ENCODE results near the gene DLX3. TPM values are rescaled to one million over a fixed set of nuclear protein-coding genes. Genes with fewer than 3 reads are reported as not detected.

The DLX3 gene
- total RNA-seq, 2 donors from 2014 or later = 0.12 TPM; not detected in 1

- no peak for TF ChIP-seq CTCF (IDR thresholded peaks at IDR 0.05)
- Histone ChIP-seq H3K9me3 (no peaks in the 10 kb centered on the region), H3K4me1 (peaks cover 0 to 38% of the 10 kb centered on the region in 2 donors), H3K36me3 (no peaks in the 10 kb centered on the region), H3K27ac (no peak overlapping the region), H3K4me3 (peak overlapping the region; percentile 28 to 50), H3K27me3 (peaks cover 9 to 22% of the 10 kb centered on the region in 2 donors)
- no peak for DNase-seq (ENCODE audit: low spot score)
Measured at GRCh38 chr17:49992933-49993422, 2.0 kb downstream of the DLX3 start.

GRCh38 chr17:49992191-49992932, 2.7 kb downstream of the DLX3 start:
- Histone ChIP-seq H3K9me3 (no peaks in the 10 kb centered on the region), H3K27ac (no peak overlapping the region), H3K27me3 (peaks cover 9 to 22% of the 10 kb centered on the region in 2 donors), H3K4me3 (no peak overlapping the region), H3K36me3 (no peaks in the 10 kb centered on the region), H3K4me1 (peaks cover 0 to 41% of the 10 kb centered on the region in 2 donors)
- TF ChIP-seq CTCF (IDR thresholded peaks at IDR 0.05) = no peak
- DNase-seq (ENCODE audit: low spot score) = no peak

DNA sequence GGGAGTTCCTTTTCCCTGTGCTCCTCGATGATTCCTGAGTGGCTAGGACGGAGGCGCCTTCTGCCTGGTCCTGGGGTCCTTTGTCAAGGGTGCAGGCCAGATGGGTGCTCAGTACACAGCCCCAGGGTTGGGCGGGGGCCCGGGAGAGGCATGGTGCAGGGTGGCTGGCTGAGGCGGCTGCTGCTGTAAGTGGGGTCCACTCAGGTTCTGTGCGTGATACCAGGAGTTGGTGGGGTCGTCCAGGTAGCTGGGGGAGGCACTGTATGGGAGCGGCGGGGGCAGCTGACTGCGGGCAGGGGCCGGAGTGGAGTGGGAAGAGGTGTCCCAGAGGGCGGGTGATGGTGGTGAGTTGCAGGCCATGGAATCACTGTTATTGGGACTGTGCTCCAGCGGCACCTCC, 3.6 kb downstream of the DLX3 start:
- Histone ChIP-seq H3K4me1 (peaks cover 0 to 32% of the 10 kb centered on the region in 2 donors), H3K27me3 (peaks cover 9 to 18% of the 10 kb centered on the region in 2 donors), H3K36me3 (no peaks in the 10 kb centered on the region), H3K27ac (no peak overlapping the region), H3K4me3 (no peak overlapping the region), H3K9me3 (no peaks in the 10 kb centered on the region)
- no peak for TF ChIP-seq CTCF (IDR thresholded peaks at IDR 0.05)
- DNase-seq (ENCODE audit: low spot score) = no peak

DNA sequence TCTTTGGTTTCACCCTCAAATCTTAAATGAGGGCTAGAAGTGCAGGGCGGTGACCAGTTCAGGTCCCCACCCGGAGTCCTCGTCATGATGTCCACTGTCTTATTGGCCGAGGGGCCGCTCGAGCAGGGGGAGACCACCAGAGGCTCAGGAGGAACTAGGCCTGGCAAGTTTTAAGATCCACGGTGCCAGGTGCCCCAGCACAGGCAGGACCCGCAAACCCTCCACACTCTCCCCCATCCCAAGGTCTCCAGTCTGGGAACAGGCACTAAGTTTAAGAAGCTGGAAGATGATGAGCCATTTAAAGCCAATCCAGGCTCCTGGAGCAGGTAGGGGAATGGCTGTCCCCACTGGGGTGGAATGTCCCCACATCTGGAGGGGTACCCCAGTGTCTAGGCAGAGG, 4.1 kb downstream of the DLX3 start:
- no peaks in the 10 kb centered on the region for H3K9me3 ChIP-seq
- H3K4me1 ChIP-seq = peaks cover 0 to 29% of the 10 kb centered on the region in 2 donors
- H3K4me3 ChIP-seq = no peak overlapping the region
- H3K27ac ChIP-seq = no peak overlapping the region
- H3K27me3 ChIP-seq = peaks cover 9 to 13% of the 10 kb centered on the region in 2 donors
- TF ChIP-seq CTCF (IDR thresholded peaks at IDR 0.05) = no peak
- DNase-seq (ENCODE audit: low spot score) = no peak
- no peaks in the 10 kb centered on the region for H3K36me3 ChIP-seq

DNA sequence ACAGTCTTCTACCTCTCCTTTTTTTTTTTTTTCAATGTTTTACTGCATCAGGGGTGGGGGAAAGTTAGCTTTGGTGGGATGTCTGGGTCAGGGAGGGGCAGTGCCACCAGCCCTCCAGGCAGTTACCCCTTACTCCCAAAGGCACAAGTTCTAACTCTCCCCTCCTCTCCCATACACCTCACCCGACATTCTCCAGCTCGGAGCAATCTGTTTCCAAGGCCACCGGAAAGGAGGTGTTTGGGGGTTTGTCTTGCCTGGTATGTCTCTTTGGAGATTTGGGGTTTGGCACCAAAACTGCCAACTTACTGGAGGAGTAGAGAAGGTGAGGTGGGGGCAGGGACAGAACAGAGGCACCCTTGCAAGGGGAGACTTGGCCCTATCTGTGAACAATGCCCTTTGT, 4.7 kb downstream of the DLX3 start:
- peaks cover 0 to 27% of the 10 kb centered on the region in 2 donors for H3K4me1 ChIP-seq
- peaks cover 9 to 11% of the 10 kb centered on the region in 2 donors for H3K27me3 ChIP-seq
- DNase-seq (ENCODE audit: low spot score) = no peak
- TF ChIP-seq CTCF (IDR thresholded peaks at IDR 0.05) = no peak
- H3K4me3 ChIP-seq = no peak overlapping the region
- no peaks in the 10 kb centered on the region for H3K9me3 ChIP-seq
- no peaks in the 10 kb centered on the region for H3K36me3 ChIP-seq
- no peak overlapping the region for H3K27ac ChIP-seq

Measured in right atrium auricular region (tissue), 2 donors.